Measurements from ENCODE around the gene TTC7B.

Gene TTC7B

DNA sequence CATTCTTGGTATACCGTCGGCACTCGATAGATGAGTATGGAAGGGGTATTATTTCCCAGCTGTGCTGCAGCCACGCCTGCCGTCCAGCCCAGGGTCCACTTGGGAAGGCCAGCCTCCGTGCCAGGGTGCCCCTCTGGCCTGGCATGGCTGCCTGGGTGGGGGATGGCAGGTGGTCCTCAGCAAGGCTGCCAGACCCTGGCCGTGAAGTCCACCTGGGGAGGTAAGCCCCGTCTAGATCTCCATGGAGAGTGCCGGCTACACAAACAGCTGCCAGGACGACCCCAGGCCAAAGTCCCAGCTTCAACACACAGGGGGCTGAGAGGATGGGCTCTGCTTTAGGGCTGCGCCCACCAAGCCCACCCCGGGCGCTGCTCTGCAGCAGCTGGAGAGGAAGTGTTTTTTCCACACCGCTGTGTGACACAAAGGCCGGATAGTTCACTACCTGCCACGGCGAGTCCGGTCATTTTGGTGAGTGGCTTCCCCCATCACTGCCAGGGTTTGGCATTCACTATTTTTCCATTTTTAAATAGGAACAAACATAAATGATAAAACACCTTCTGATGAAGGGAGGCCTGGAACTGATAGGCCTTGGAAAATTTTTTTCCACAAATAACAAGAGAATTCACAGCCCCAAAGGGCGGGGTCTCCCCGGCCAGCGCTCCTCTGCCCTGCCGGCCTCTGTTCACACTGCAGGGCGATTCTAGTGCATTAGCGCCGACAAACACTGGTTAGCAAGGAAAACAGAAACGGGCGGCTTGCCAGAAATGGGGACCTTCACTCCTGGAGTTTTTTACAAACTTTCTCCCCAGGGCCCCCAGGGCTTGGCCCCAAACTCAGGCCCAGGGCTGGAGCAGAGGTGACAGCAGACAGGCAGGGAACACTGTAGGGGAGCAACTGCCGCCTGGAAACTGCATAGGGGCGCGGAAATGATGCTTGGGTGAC lies 257.9 kb downstream of the TTC7B start:
- no peak for DNase-seq (ENCODE audit: low read depth)

GRCh38 chr14:90557516-90557915 lies 258.7 kb downstream of the TTC7B start:
- DNase-seq (ENCODE audit: low read depth): no peak

DNA sequence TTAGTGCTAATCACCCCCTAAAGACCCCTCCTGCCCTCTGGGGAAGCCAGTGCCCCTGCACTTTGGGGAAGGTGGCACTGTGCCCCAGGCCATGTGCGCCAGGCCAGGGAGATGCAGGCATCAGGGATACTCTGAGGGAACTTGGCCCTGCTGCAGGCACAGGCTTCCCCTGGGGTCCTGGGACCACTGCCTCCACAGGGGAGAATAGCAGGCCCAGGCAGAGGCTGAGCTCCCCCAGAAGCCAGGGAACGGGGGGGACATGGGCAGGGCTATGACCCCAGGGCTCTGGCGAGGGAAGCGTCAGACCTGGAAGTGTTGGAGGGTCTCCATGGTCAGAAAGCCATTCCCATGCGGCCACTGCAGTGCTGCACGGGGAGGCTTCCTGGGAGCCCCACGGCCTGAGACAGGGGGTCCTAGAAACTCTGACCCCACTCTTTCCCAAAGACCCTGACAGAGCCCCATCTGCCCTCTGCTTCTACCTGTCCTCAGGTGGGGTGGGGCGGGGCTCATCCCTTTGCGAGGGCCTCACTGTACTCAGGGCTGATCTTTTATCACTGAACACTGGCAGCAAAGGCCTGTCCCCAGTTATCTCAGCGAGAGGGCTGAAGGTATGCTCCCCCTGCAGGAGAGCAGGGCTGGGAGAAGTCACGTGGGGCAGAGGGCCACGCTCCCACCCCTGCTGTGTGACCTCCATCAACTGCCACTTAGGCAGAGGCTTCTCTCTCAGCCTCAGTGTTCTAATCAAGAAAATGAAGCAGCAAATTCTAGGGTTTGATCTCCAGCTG lies 259.4 kb downstream of the TTC7B start:
- DNase-seq (ENCODE audit: low read depth): no peak

DNA sequence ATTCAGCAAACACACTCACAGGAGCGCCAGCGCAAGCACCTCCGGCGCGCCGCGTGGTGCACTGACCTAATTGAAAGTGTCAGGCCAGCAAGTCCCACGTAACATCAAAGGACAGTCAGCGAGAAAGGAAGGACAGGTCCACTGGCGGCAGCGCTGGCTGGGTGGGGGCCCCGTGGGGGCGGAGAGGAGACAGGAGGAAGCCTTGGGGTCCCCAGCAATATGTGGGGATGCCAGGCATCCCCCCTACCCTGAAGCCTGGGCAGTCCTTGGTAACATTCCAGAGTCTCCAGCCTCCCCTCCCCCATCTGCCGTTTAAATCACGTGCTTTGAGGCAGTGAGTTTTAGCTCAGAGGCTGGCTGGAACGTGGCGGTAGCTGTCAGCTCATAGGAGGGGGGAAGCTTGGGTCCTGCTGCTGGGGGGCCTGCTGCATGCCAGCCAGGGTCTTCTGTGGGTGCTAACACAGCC lies 260.2 kb downstream of the TTC7B start:
- DNase-seq (ENCODE audit: low read depth): no peak

GRCh38 chr14:90555126-90556011 lies 260.9 kb downstream of the TTC7B start:
- no peak for DNase-seq (ENCODE audit: low read depth)

- DNase-seq (ENCODE audit: low read depth): no peak
Measured at GRCh38 chr14:90554341-90554740, 261.9 kb downstream of the TTC7B start.

DNA sequence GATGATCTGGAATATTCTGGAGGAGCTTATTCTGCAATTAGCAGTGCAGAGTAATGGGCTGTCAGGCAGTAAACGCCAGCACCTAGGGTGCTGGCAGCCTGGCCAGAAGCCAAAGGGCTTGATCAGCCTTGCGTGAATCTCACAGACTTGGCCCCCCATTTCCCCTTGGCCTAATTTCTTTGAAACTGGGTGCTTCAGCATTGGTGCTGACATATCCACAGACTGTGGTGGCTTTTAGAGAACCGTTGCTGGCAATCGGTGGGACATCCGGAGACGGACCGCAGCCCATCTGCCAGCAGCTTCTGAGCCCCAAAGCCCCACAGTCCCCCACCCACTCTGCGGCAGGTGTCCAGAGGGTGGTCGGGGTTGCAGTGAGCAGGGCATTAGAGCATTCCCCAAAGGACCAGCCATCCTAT lies 262.3 kb downstream of the TTC7B start:
- no peak for DNase-seq (ENCODE audit: low read depth)

DNA sequence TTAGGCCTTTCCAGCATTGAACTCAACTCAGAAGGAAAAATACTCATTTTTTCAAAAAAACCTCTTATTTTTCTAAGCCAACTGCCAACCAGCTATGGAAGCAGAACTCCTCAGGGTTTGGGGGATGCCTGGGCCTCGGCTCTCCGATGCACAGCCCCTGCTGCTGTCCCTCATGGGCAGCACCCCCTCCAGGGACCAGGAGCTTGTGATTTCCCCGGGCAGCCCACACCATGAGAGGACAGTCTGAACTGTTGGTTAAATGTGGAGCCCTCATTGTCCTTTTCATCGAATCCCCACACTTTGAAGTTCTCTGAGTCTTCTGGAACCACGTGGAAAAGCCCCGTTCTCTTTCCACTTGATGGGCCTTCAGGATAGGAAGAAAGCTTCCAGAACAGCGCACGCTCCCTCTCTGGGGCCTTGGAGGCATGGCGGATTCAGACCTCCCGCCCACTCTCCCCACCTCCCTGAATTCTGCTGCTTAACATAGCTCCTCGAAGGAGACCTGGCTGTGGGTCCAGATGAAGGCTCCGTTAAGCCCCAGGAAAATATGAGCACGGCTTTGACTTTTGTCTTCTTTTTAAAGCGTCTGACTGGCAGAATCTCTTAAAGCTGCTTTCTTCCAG lies 262.8 kb downstream of the TTC7B start:
- no peak for DNase-seq (ENCODE audit: low read depth)

GRCh38 chr14:90552465-90553297 lies 263.5 kb downstream of the TTC7B start:
- no peak for DNase-seq (ENCODE audit: low read depth)

DNA sequence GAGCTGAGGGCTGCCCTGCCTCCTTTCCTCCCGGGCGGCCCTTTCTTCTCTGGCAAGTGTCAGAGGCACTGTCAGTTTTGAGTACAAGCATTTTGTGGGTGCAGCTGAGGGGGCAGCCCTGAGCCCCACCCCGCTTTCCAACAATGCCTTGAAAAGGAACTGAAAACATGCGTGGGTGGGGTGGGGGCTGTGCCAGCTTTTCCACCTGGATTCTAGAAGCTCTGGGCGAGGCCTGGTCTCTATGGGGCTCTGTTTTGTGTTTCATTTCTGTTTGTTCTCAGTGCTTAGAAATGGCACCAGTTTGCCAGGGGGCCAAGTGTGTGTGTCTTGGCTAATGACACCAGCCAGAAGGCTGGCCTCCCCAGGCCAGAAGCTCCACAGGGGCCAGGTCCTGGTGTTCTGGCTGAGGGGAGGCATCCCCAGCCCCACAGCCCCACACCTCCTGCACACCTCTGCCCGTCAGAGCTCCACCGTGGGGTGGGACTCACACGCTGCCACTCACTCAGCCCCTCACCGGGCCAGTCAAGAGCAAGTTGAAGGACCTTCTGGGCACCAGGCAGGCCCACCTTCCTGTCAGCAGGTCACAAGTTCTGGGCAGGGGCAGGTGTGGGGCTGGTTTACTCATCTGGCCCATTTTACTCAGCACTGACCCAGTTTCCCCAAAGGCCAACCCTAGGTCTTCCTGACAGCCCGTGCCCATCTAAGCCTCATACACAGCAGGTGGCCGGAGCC lies 264.3 kb downstream of the TTC7B start:
- DNase-seq (ENCODE audit: low read depth): no peak

DNA sequence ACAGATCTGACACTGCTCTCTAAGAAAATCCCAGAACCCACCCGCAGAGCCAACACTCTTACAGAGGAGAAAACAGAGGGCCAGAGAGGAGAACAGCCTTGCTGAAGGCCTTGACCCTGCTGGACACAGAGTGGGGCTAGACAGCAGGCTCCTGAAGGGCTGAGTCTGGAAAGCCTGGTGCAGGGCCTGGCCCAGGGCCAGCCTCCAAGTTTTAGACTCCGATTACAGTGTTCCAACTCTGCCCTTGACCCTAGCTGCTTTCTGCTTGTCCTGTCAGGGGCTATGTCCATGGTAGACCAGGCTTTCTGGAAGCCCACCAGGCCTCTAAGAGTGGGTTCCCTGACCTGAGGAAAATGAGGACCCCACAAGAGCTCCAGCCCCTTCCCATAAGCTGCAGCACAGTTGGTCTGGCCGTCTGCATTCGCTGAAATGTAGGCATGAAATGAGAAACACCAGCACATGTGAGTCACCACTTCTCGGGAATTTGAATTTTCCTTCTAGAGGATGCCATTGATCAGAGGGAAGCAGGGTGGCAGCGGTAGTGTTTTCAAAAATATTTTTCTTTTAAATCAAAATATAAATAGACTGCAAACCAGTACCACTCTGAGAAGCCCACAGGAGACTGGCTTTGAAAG lies 265.0 kb downstream of the TTC7B start:
- DNase-seq (ENCODE audit: low read depth): no peak

DNA sequence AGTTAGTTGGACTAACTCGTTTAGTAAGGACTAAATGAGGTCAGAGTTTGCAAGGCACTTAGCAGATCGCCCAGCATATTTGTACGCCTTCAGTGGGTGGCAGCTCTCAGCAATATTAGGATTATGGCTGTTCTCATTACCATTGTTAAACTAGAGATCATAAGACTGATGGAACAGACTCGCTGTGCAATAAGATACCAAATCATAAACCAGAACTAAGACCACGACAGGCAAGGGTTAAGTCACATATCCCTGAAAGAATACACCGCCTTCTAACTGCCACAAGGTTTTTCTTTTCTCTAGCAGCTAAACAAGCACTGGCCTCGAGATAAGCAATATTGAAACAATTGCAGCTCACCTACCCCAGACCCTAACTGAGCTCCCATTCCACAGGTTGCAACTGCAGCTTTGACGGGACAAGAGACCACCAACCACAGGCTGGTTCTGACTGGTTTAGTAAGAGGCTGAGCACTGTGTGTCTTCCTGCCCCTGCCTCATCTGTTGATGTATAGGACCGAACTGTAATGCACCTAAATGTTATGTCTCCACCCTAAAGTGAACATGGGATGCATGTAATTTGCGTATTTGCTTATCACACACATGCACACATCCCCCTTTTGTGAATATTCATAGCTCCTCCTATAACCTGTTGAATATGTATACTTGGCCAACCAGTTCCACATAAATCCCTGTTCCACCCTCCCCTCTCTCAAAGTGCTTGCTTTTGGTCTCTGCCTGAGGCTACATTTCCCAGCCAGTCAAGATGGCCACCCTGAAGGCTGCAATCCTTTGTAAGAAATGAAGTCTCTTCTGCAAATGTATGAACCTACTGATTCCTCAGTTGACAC lies 266.2 kb downstream of the TTC7B start:
- DNase-seq (ENCODE audit: low read depth): no peak

- no peak for DNase-seq (ENCODE audit: low read depth)
Measured at GRCh38 chr14:90548455-90548854, 267.8 kb downstream of the TTC7B start.

DNA sequence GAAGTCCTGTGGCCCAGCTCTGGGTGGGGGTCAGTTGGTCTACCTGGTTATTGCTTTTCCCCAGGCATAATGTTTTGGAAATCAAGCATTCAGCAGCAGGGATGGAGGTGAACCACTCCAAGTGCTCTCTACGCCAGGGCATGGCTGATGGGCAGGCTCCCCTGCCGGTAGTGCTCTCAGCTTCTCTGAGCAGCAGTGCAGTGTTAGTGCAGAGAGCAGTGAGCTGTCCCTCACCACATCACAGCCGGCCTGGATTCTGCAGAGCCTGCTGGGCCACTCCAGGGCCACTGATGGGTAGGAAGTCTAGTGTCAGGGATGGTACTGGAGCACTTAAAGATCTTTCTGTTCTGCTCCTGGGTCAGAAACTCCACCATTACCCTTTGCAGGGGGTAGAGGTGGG lies 268.3 kb downstream of the TTC7B start:
- no peak for DNase-seq (ENCODE audit: low read depth)

DNA sequence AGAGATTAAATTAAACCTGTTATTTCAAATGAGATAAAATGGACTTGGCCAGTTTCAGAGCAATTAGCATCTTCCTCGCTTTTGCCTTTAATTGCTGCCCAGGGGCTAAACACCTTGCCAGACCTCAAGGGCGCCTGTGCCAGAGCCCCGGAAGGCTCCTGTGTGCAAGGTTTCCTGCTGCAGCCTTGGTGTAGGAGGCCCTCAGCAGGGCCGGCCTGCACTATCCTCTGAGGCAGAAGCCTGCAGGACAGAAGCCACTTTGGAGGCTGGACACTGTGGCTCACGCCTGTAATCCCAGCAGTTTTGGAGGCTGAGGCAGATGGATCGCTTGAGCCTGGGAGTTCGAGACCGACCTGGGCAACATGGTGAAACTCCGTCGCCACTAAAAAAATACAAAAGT lies 269.0 kb downstream of the TTC7B start:
- DNase-seq (ENCODE audit: low read depth): no peak

DNA sequence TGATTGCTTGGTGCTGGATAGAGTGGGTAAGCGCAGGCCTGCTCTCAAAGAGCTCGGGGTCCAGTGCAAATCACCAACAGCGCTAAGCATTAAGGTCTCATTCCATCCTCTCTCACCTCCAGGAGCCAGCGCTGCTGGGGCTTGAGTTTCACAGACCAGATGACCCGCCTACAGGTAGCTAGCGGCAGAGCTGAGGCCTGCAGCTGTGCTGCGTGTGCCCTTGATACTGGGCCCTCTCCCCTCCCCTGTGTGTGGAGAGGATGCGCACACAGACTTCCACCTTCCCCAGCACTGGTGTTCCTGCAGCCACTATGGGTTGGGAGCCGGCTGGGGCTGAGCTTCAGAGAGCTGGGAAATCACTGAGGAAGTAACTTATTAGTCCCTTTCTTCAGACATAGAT lies 269.5 kb downstream of the TTC7B start:
- no peak for DNase-seq (ENCODE audit: low read depth)

GRCh38 chr14:90545966-90546751 lies 270.1 kb downstream of the TTC7B start:
- no peak for DNase-seq (ENCODE audit: low read depth)

- no peak for DNase-seq (ENCODE audit: low read depth)
Measured at GRCh38 chr14:90545382-90545781, 270.8 kb downstream of the TTC7B start.
